Ishikawa (cell line): Measurements from ENCODE around the gene APBB2.

Source experiments
- MAX ChIP-seq: IDR thresholded peaks from 2 replicates; pipeline ENCODE4 v1.6.1; 2012
- NFIC ChIP-seq: IDR thresholded peaks from 2 replicates; pipeline ENCODE4 v1.6.1; 2012
- RAD21 ChIP-seq: IDR thresholded peaks from 2 replicates; pipeline ENCODE4 v1.6.1; 2012; ENCODE audit warnings: low read depth

GRCh38 chr4:40812856-40813255, 401.5 kb downstream of the APBB2 start:
- TF ChIP-seq MAX (no peak), NFIC (no peak), RAD21 (no peak)
